Liver (tissue), 9 donors: ENCODE data around the gene CATSPER4. TPM values are rescaled to one million over a fixed set of nuclear protein-coding genes. Genes with fewer than 3 reads are reported as not detected.

Source experiments
- DNase-seq: peaks from one replicate; pipeline ENCODE4 v3.0.0-alpha.2; 2017; ENCODE audit warnings: low spot score
- H3K27ac ChIP-seq, 2 donors: one replicate each; pipeline ENCODE4 v1.7.0; 2013; ENCODE audit warnings: inconsistent platforms in 2 of 2, low read length in 2 of 2, control low read depth in 1 of 2, low read depth in 1 of 2, mild to moderate bottlenecking in 1 of 2
- H3K27me3 ChIP-seq, 4 donors: one replicate each; pipeline versions ENCODE4 v1.6.1 to v1.7.0; 2013; ENCODE audit warnings: low read length in 3 of 4, inconsistent platforms in 1 of 4, mild to moderate bottlenecking in 1 of 4, moderate library complexity in 1 of 4; ENCODE audit not compliant: control insufficient read depth in 4 of 4, insufficient read depth in 4 of 4
- H3K36me3 ChIP-seq, 4 donors: one replicate each; pipeline versions ENCODE4 v1.6.1 to v1.7.0; 2013; ENCODE audit warnings: low read length in 3 of 4, mild to moderate bottlenecking in 3 of 4, low read depth in 1 of 4, moderate library complexity in 1 of 4; ENCODE audit not compliant: control insufficient read depth in 4 of 4, insufficient read depth in 3 of 4
- H3K4me1 ChIP-seq, 4 donors: one replicate each; pipeline versions ENCODE4 v1.6.1 to v1.7.0; 2013; ENCODE audit warnings: low read length in 3 of 4, mild to moderate bottlenecking in 3 of 4, moderate library complexity in 1 of 4; ENCODE audit not compliant: control insufficient read depth in 4 of 4, insufficient read depth in 4 of 4
- H3K4me3 ChIP-seq, 3 donors: one replicate each; pipeline versions ENCODE4 v1.6.1 to v1.7.0; 2013; ENCODE audit warnings: low read length in 3 of 3, control low read depth in 1 of 3, low read depth in 1 of 3, mild to moderate bottlenecking in 1 of 3
- H3K9ac ChIP-seq, 2 donors: one replicate each; pipeline ENCODE4 v1.7.0; 2013; ENCODE audit warnings: low read length in 2 of 2, mild to moderate bottlenecking in 2 of 2, moderate library complexity in 2 of 2, control low read depth in 1 of 2, low read depth in 1 of 2
- H3K9me3 ChIP-seq, 4 donors: one replicate each; pipeline versions ENCODE4 v1.6.1 to v1.7.0; 2013; ENCODE audit warnings: low read length in 3 of 4; ENCODE audit not compliant: control insufficient read depth in 4 of 4
- EGR1 ChIP-seq, 2 donors: IDR thresholded peaks; 2 replicates each; pipeline ENCODE4 v1.6.1; 2016 to 2018; ENCODE audit warnings: antibody characterized with exemption in 2 of 2, low read depth in 2 of 2
- FOXA1 ChIP-seq: IDR thresholded peaks from 2 replicates; pipeline ENCODE4 v1.6.1; 2016; ENCODE audit warnings: antibody characterized with exemption
- FOXA2 ChIP-seq: IDR thresholded peaks from 2 replicates; pipeline ENCODE4 v1.6.1; 2016; ENCODE audit warnings: antibody characterized with exemption
- GABPA ChIP-seq, 2 donors: IDR thresholded peaks in 1 of 2; conservative IDR thresholded peaks in 1 of 2; 2 replicates each; pipeline ENCODE4 v1.6.1; 2016; ENCODE audit warnings: antibody characterized with exemption in 2 of 2, mild to moderate bottlenecking in 1 of 2, moderate library complexity in 1 of 2
- HNF4A ChIP-seq, 2 donors: conservative IDR thresholded peaks; 2 replicates each; pipeline ENCODE4 v1.6.1; 2016; ENCODE audit warnings: antibody characterized with exemption in 2 of 2, mild to moderate bottlenecking in 2 of 2
- HNF4G ChIP-seq: IDR thresholded peaks from 2 replicates; pipeline ENCODE4 v1.6.1; 2016; ENCODE audit warnings: antibody characterized with exemption
- JUND ChIP-seq, 2 donors: IDR thresholded peaks; 2 replicates each; pipeline ENCODE4 v1.6.1; 2016; ENCODE audit warnings: antibody characterized with exemption in 2 of 2
- NR2F2 ChIP-seq: IDR thresholded peaks from 2 replicates; pipeline ENCODE4 v1.6.1; 2016; ENCODE audit warnings: antibody characterized with exemption
- RAD21 ChIP-seq, 2 donors: IDR thresholded peaks; 2 replicates each; pipeline ENCODE4 v1.6.1; 2016; ENCODE audit warnings: antibody characterized with exemption in 2 of 2, mild to moderate bottlenecking in 2 of 2
- RXRA ChIP-seq, 2 donors: IDR thresholded peaks; 2 replicates each; pipeline ENCODE4 v1.6.1; 2017 to 2018; ENCODE audit warnings: antibody characterized with exemption in 2 of 2, mild to moderate bottlenecking in 1 of 2
- SP1 ChIP-seq: IDR thresholded peaks from 2 replicates; pipeline ENCODE4 v1.6.1; 2018; ENCODE audit warnings: antibody characterized with exemption, mild to moderate bottlenecking
- TAF1 ChIP-seq: conservative IDR thresholded peaks from 2 replicates; pipeline ENCODE4 v1.6.1; 2016; ENCODE audit warnings: antibody characterized with exemption, mild to moderate bottlenecking
- YY1 ChIP-seq: IDR thresholded peaks from 2 replicates; pipeline ENCODE4 v1.6.1; 2016; ENCODE audit warnings: antibody characterized with exemption, mild to moderate bottlenecking
- WGBS: extraction: QIAGEN DNeasy Blood & Tissue Kit; methylation state at CpG from one replicate; pipeline ENCODE4 v1.1.7; 2013; 5-methylcytosine and 5-hydroxymethylcytosine counted together
- polyA plus RNA-seq, 2 donors: library from polyadenylated mRNA; stranded (reverse) in 1 of 2; unstranded in 1 of 2; fragments of 200-250 nt in 1 of 2; fragments of >200 nt in 1 of 2; fragmentation: Nextera tagmentation in 1 of 2; extraction: Ambion mirVana in 1 of 2; gene quantifications; one replicate each; pipeline versions ENCODE4 v1.2.1 to v1.2.3, GENCODE V29; 2013 to 2015
- total RNA-seq, 2 donors: library from RNA; depleted of rRNA; stranded (reverse); fragments of >200 nt; gene quantifications; one replicate each; pipeline ENCODE4 v1.2.3, GENCODE V29; 2014
- TF ChIP-seq, protein P1 (sequence below): fragments of 150-350 bp; IDR thresholded peaks from 2 replicates; pipeline ENCODE4 v1.5.1; 2017; ENCODE audit warnings: improper control_type of control experiment, low read depth, low read length; ENCODE audit not compliant: missing input control
- TF ChIP-seq, protein P2 (sequence below): IDR thresholded peaks from 2 replicates; pipeline ENCODE4 v1.6.1; 2016; ENCODE audit warnings: antibody characterized with exemption
- TF ChIP-seq, protein P3 (sequence below): IDR thresholded peaks from 2 replicates; pipeline ENCODE4 v1.6.1; 2016; ENCODE audit warnings: antibody characterized with exemption
- TF ChIP-seq, protein P4 (sequence below): IDR thresholded peaks from 2 replicates; pipeline ENCODE4 v1.6.1; 2016; ENCODE audit warnings: antibody characterized with exemption, mild to moderate bottlenecking
- donor health status: healthy.
- donor health status: healthy.
- donor health status: healthy.
- donor health status: healthy.
- donor health status: healthy.

CATSPER4 gene
- total and polyA plus RNA-seq, 4 donors = not detected

DNA sequence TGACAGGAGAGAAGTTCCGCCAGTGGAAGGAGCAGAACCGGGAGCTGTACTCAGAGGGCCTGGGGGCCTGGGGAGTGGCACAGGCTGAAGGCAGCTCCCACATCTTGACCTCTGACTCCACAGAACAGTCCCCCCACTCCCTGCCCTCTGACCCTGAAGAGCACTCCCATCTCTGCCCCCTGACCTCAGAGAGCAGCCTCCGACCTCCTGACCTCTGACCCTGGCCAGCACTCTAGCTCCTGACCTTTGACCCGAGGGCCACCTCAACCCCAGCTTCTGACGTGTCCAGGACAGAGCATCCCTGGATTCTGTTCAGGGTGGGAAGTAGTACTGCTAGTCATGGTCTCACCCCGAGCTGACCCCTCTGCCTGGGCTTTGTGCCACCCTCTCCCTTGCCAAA lies 1.1 kb upstream of the CATSPER4 start:
- TF ChIP-seq NR2F2 (peak; percentile 53), EGR1 (IDR thresholded peaks at IDR 0.05; ENCODE audit: low read depth in 2 of 2) (no peak)
- Histone ChIP-seq H3K4me3 (no peak overlapping the region), H3K27me3 (no peaks in the 10 kb centered on the region), H3K27ac (no peak overlapping the region), H3K9me3 (no peaks in the 10 kb centered on the region), H3K36me3 (no peaks in the 10 kb centered on the region), H3K4me1 (no peaks in the 10 kb centered on the region), H3K9ac (no peak overlapping the region)
- no peak for DNase-seq
- WGBS = 77% methylated on average over 6 of the region's 6 CpGs

DNA sequence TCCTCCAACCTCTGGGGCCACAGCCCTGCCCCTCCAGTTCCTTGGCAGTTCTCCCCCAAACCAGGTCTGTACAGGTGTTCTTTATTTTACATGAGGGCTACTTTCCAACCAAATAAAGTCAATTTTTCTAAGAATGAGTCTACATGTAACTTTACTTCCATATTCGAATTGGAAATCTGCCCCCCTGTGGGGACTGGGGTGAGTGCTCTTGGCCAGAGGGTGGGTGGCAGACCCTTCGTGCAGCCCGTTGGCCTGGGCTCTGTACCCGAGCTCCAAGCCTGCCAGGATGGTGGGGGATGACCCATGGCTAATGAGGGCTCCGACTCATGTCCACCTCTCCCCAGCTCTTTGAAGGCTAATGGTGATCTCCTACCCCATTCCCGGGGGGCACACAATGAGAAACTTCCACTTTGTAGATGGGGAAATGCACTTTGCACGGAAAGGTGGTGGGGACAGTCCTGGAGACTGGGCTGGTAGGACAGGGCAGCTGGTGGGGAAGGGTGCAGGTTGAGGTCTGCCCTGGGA lies 589 bp upstream of the CATSPER4 start:
- WGBS = 92% methylated on average over 7 of the region's 7 CpGs

More for the DNA sequence above, 589 bp upstream of the CATSPER4 start:
- Histone ChIP-seq H3K4me3 (no peak overlapping the region), H3K9me3 (no peaks in the 10 kb centered on the region), H3K27ac (no peak overlapping the region), H3K36me3 (no peaks in the 10 kb centered on the region), H3K27me3 (no peaks in the 10 kb centered on the region), H3K9ac (no peak overlapping the region), H3K4me1 (no peaks in the 10 kb centered on the region)
- no peak for DNase-seq
- TF ChIP-seq GABPA (IDR thresholded peaks at IDR 0.05 in 1 of 2, conservative IDR thresholded peaks at IDR 0.05 in 1 of 2) = no peak
- TF ChIP-seq FOXA2 = no peak
- TF ChIP-seq, protein P1, sequence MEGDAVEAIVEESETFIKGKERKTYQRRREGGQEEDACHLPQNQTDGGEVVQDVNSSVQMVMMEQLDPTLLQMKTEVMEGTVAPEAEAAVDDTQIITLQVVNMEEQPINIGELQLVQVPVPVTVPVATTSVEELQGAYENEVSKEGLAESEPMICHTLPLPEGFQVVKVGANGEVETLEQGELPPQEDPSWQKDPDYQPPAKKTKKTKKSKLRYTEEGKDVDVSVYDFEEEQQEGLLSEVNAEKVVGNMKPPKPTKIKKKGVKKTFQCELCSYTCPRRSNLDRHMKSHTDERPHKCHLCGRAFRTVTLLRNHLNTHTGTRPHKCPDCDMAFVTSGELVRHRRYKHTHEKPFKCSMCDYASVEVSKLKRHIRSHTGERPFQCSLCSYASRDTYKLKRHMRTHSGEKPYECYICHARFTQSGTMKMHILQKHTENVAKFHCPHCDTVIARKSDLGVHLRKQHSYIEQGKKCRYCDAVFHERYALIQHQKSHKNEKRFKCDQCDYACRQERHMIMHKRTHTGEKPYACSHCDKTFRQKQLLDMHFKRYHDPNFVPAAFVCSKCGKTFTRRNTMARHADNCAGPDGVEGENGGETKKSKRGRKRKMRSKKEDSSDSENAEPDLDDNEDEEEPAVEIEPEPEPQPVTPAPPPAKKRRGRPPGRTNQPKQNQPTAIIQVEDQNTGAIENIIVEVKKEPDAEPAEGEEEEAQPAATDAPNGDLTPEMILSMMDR = no peak
- no peak for TF ChIP-seq TAF1
- TF ChIP-seq NR2F2 = no peak
- TF ChIP-seq RAD21 (IDR thresholded peaks at IDR 0.05) = no peak
- TF ChIP-seq, protein P2, sequence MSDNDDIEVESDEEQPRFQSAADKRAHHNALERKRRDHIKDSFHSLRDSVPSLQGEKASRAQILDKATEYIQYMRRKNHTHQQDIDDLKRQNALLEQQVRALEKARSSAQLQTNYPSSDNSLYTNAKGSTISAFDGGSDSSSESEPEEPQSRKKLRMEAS = no peak
- TF ChIP-seq, protein P3, sequence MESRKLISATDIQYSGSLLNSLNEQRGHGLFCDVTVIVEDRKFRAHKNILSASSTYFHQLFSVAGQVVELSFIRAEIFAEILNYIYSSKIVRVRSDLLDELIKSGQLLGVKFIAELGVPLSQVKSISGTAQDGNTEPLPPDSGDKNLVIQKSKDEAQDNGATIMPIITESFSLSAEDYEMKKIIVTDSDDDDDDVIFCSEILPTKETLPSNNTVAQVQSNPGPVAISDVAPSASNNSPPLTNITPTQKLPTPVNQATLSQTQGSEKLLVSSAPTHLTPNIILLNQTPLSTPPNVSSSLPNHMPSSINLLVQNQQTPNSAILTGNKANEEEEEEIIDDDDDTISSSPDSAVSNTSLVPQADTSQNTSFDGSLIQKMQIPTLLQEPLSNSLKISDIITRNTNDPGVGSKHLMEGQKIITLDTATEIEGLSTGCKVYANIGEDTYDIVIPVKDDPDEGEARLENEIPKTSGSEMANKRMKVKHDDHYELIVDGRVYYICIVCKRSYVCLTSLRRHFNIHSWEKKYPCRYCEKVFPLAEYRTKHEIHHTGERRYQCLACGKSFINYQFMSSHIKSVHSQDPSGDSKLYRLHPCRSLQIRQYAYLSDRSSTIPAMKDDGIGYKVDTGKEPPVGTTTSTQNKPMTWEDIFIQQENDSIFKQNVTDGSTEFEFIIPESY = no peak
- TF ChIP-seq, protein P4, sequence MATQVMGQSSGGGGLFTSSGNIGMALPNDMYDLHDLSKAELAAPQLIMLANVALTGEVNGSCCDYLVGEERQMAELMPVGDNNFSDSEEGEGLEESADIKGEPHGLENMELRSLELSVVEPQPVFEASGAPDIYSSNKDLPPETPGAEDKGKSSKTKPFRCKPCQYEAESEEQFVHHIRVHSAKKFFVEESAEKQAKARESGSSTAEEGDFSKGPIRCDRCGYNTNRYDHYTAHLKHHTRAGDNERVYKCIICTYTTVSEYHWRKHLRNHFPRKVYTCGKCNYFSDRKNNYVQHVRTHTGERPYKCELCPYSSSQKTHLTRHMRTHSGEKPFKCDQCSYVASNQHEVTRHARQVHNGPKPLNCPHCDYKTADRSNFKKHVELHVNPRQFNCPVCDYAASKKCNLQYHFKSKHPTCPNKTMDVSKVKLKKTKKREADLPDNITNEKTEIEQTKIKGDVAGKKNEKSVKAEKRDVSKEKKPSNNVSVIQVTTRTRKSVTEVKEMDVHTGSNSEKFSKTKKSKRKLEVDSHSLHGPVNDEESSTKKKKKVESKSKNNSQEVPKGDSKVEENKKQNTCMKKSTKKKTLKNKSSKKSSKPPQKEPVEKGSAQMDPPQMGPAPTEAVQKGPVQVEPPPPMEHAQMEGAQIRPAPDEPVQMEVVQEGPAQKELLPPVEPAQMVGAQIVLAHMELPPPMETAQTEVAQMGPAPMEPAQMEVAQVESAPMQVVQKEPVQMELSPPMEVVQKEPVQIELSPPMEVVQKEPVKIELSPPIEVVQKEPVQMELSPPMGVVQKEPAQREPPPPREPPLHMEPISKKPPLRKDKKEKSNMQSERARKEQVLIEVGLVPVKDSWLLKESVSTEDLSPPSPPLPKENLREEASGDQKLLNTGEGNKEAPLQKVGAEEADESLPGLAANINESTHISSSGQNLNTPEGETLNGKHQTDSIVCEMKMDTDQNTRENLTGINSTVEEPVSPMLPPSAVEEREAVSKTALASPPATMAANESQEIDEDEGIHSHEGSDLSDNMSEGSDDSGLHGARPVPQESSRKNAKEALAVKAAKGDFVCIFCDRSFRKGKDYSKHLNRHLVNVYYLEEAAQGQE = no peak
- TF ChIP-seq FOXA1 = no peak
- TF ChIP-seq HNF4G = no peak
- no peak for TF ChIP-seq RXRA (IDR thresholded peaks at IDR 0.05)
- no peak for TF ChIP-seq JUND (IDR thresholded peaks at IDR 0.05)
- TF ChIP-seq YY1 = no peak
- no peak for TF ChIP-seq EGR1 (IDR thresholded peaks at IDR 0.05; ENCODE audit: low read depth in 2 of 2)
- TF ChIP-seq SP1 = no peak
- no peak for TF ChIP-seq HNF4A (conservative IDR thresholded peaks at IDR 0.05)
